Left renal pelvis (tissue), 4 donors: ENCODE data around the gene TMEM263. TPM values are rescaled to one million over a fixed set of nuclear protein-coding genes. Genes with fewer than 3 reads are reported as not detected.

Experiments used
- DNase-seq, 4 donors: peaks; one replicate each; pipeline ENCODE4 v3.0.0-alpha.2; 2013; ENCODE audit warnings: low read depth in 4 of 4, low spot score in 3 of 4
- polyA plus RNA-seq, 4 donors: library from polyadenylated mRNA; unstranded; fragments of 120-200 nt; gene quantifications; one replicate each; pipeline ENCODE4 v1.2.1, GENCODE V29; 2013; ENCODE audit not compliant: insufficient read length in 4 of 4

Gene TMEM263
- polyA plus RNA-seq, 4 donors, result 83.3 to 121 (median 94.2) TPM

- DNase-seq, result no peak
Measured at GRCh38 chr12:106945261-106945851, 10.4 kb upstream of the TMEM263 start.

- no peak for DNase-seq
Measured at GRCh38 chr12:106947461-106947860, 8.2 kb upstream of the TMEM263 start.

GRCh38 chr12:106950591-106950990 lies 5.1 kb upstream of the TMEM263 start:
- DNase-seq, result no peak

GRCh38 chr12:106953352-106954250 lies 2.1 kb upstream of the TMEM263 start:
- no peak for DNase-seq

GRCh38 chr12:106954462-106955376 lies 988 bp upstream of the TMEM263 start:
- DNase-seq, result peak in 1 of 4 donors; percentile 24

GRCh38 chr12:106956048-106956578 lies 406 bp downstream of the TMEM263 start:
- DNase-seq, result peak; percentile 48 to 64 (median 54)

GRCh38 chr12:106957583-106957982 lies 1.9 kb downstream of the TMEM263 start:
- DNase-seq, result no peak

GRCh38 chr12:106960443-106960842 lies 4.7 kb downstream of the TMEM263 start:
- no peak for DNase-seq

GRCh38 chr12:106962286-106962685 lies 6.6 kb downstream of the TMEM263 start:
- DNase-seq, result no peak

GRCh38 chr12:106964526-106964925 lies 8.8 kb downstream of the TMEM263 start:
- DNase-seq, result no peak

GRCh38 chr12:106971065-106971464 lies 15.4 kb downstream of the TMEM263 start:
- no peak for DNase-seq

- no peak for DNase-seq
Measured at GRCh38 chr12:106973545-106973944, 17.8 kb downstream of the TMEM263 start.

GRCh38 chr12:106974511-106974910 lies 18.8 kb downstream of the TMEM263 start:
- DNase-seq, result no peak

- DNase-seq, result no peak
Measured at GRCh38 chr12:106975098-106975497, 19.4 kb downstream of the TMEM263 start.

- DNase-seq, result no peak
Measured at GRCh38 chr12:106975993-106976658, 20.4 kb downstream of the TMEM263 start.

- no peak for DNase-seq
Measured at GRCh38 chr12:106976668-106977067, 21.0 kb downstream of the TMEM263 start.

- DNase-seq, result no peak
Measured at GRCh38 chr12:106978035-106978800, 22.5 kb downstream of the TMEM263 start.

GRCh38 chr12:106980944-106981343 lies 25.2 kb downstream of the TMEM263 start:
- no peak for DNase-seq

- DNase-seq, result no peak
Measured at GRCh38 chr12:106981788-106982187, 26.1 kb downstream of the TMEM263 start.
